Daoy (cell line): Measurements from ENCODE around the gene HPD. TPM values are rescaled to one million over a fixed set of nuclear protein-coding genes. Genes with fewer than 3 reads are reported as not detected.

Experiments used
- total RNA-seq: library from RNA; depleted of rRNA; stranded (reverse); fragments of >200 nt; shearing (Covaris generic); gene quantifications from 2 replicates; pipeline ENCODE4 v1.2.3, GENCODE V29; 2014; rRNA removed

The HPD gene
- total RNA-seq, 1 experiment from 2014 or later, result not detected

Other genes with a start within 250 kb of the HPD start
- 4.4 and 4.5 TPM in 2 replicates for gene ORAI1, start 232.3 kb downstream of the HPD start, total RNA-seq
- 0.80 TPM in 1 of 2 replicates, not detected in the other for gene MORN3, start 189.2 kb downstream of the HPD start, total RNA-seq
- 2.3 and 3.9 TPM in 2 replicates for gene TMEM120B, start 146.1 kb downstream of the HPD start, total RNA-seq
- gene RHOF, start 65.2 kb downstream of the HPD start, total RNA-seq, result 16.1 and 19.1 TPM in 2 replicates
- 2.3 and 2.6 TPM in 2 replicates for gene SETD1B, start 54.9 kb downstream of the HPD start, total RNA-seq
- gene PSMD9, start 29.9 kb upstream of the HPD start, total RNA-seq, result 61.6 and 70.8 TPM in 2 replicates
- 3.0 and 4.2 TPM in 2 replicates for gene CFAP251, start 59.7 kb upstream of the HPD start, total RNA-seq
- 7.1 and 9.4 TPM in 2 replicates for gene BCL7A, start 163.0 kb upstream of the HPD start, total RNA-seq
- 3.4 and 7.1 TPM in 2 replicates for gene MLXIP, start 219.9 kb upstream of the HPD start, total RNA-seq